NCI-H2171 (cell line): ENCODE results near the gene CTCF.

ENCODE experiments used
- DNase-seq: peaks from one replicate; lab custom pipeline; 2025; lab: John Stamatoyannopoulos, UW

Gene CTCF

DNA sequence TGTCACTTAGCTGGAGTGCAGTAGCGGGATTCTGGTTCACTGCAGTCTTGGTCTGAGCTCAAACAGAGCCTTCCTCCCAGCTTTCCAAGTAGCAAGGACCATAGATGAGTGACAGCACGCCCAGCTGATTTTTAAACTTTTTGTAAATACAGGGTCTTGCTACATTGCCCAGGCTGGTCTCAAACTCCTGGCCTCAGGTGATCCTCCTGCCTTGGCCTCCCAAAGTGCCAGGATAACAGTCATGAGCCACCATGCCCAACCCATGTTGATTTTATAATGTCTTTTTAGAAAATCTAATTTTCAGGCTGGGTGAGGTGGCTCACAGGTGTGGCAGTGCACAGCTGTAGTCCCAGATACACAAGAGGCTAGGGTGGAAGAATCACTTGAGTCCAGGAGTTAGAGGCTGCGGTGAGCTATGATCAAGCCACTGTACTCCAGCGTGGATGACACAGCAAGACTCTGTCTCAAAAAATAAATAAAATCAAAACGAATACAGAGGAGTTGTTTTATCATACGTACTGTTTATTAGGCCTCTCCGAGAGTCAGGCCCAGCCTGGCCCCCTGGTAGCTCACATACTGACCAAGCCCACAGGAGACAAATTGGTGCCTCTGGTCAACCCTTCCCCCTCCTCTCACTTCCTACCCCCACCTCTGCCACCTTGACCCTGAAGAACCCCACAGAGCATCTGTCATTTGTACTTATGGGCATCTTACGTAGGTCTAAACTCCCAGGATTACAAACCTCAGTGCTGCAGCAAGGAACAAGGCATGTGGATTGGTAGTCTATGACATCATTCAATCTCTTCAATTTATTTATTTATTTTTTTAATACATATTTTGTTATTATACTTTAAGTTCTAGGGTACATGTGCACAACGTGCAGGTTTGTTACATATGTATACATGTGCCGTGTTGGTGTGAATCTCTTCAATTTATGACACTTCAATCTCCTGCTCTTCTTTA lies 117.9 kb downstream of the CTCF start:
- no peak for DNase-seq

DNA sequence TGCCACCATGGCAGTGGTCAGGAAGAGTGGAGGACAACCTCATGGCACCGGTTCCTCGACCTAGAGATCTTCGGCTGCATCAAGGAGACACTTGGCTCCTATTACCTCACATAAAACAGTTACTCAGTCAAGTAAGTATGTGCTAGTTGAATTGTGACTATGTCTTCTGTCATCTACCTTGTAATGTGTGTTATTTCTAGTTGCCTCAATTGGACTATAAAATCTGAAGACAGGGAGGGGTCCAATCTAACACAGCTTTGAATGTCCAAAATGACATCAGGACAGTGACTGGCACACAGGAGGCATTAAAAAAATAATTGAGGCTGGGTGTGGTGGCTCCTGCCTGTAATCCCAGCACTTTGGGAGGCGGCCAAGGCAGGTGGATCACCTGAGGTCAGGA lies 121.4 kb downstream of the CTCF start:
- DNase-seq = no peak

DNA sequence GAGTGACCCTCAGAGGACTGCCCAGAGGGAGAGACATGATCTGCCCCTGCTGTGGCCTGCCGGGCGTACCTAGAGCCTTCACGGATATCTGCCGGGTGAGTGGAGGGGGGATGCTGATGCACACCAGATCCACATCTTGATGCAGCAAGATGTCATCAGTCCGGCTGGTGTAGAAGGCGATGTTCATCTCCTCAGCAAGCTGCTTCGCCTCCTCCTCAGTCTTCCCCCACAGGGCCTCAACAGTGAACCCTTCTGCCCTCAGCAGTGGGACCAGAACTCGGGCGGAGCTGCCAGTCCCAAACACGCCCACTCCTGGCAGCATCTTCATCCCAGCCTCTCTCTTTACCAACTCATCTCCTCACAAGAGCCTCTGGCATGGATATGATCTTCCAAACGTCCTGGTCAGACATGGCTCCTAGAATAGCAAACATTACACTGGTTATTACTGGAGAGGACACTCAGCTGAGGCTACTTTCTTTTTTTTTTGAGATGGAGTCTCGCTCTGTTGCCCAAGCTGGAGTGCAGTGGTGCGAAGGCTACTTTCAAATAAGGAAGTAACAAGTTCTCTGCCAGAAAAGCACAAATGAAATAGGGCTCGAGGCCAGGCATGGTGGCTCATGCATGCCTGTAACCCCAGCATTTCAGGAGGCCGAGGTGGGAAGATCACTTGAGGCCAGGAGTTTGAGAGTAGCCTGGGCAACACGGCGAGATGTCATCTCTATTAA lies 123.2 kb downstream of the CTCF start:
- no peak for DNase-seq
